ENCODE measurements around the gene UNC50. TPM values are rescaled to one million over a fixed set of nuclear protein-coding genes. Genes with fewer than 3 reads are reported as not detected.
A peak's percentile ranks its signal among the peaks of the same experiment; 100 is the strongest.

Gene UNC50
- total RNA-seq, 1 donor from 2014 or later, result 52.9 TPM

DNA sequence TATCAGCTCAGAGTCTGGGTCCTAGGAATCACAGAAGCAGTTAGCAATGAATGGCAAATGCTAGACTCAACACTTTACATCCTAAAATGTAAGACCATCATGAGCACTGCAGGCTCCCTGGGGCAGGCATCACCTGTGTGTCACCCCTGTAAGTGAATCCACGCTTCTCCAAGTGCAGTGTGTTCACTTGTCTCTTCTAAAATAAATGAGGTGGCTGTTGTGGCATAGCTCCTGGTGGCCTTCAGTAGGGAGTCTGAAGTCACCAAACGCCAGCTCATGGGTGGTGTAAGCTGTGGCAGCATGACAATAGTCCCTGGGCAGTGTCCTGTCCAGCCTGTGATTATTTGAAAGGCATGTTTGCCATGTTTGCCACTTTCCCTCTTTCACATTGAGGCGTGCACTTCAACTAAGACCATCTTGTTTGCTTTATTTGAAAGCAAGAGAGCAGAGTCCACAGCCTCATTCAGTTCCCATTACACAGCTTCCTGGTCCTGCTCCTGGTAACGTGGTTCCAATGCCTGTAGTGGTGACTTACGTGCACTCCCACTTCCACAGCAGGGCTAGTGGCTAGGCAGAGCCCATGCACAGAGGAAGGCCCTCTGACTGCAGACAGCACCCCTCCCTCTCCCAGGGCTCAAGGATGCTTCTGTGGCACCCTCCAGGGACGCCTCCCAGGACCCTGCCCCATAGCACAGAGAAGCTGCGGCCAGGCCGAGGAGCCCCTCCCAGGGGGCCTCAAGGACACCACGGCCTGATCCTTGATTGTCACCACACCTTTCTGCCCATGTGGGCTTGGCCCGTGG is 24.4 kb upstream of the UNC50 start:
- H3K27me3 ChIP-seq (ENCODE audit: control insufficient read depth, insufficient read depth, low read length), result no peaks in the 10 kb centered on the region
- H3K36me3 ChIP-seq (ENCODE audit: control insufficient read depth, insufficient read depth, low read length), result peaks cover 1% of the 10 kb centered on the region
- FAIRE-seq, result peak; percentile 13
- no peak for TF ChIP-seq CTCF (IDR thresholded peaks at IDR 0.05; ENCODE audit: insufficient read depth, low read length, severe bottlenecking)
- no peak overlapping the region for H3K4me3 ChIP-seq (ENCODE audit: low read depth, low read length)
- no peak for DNase-seq (ENCODE audit: low read depth)

GRCh38 chr2:98585386-98585785 is 23.0 kb upstream of the UNC50 start:
- H3K27me3 ChIP-seq (ENCODE audit: control insufficient read depth, insufficient read depth, low read length), result no peaks in the 10 kb centered on the region
- no peak overlapping the region for H3K4me3 ChIP-seq (ENCODE audit: low read depth, low read length)
- no peak for TF ChIP-seq CTCF (IDR thresholded peaks at IDR 0.05; ENCODE audit: insufficient read depth, low read length, severe bottlenecking)
- DNase-seq (ENCODE audit: low read depth) (no peak), FAIRE-seq (no peak)
- H3K36me3 ChIP-seq (ENCODE audit: control insufficient read depth, insufficient read depth, low read length), result peaks cover 3% of the 10 kb centered on the region

DNA sequence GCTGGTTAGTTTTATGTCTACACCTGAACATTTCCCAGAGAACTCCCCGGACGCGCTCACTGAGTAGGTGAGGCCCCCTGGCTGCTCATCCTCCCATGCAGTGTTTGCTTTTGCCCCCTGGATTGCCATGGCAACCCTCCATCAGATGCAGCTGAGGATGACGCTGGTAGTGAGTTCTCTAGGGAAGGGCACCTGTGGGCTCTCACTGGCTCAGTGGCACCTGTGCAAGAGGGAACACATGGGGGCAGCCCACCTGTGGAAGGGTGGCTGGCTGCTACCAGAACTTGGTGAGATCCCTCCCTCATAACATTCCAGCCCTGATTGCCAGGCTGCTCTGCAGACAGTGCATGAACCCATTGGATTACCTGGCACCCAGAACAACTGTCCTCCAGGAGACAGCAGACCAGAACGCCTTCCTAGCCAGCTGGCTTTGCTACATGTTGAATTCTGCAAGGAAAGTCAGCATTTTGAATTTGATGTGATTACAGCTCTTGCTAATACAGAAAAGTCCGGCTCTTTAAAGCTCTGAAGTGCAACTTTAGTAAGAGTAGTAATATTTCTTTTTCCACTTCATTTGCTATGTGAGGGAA is 21.7 kb upstream of the UNC50 start:
- no peak for FAIRE-seq
- peaks cover 4% of the 10 kb centered on the region for H3K36me3 ChIP-seq (ENCODE audit: control insufficient read depth, insufficient read depth, low read length)
- H3K4me3 ChIP-seq (ENCODE audit: low read depth, low read length), result no peak overlapping the region
- TF ChIP-seq CTCF (IDR thresholded peaks at IDR 0.05; ENCODE audit: insufficient read depth, low read length, severe bottlenecking), result no peak
- no peaks in the 10 kb centered on the region for H3K27me3 ChIP-seq (ENCODE audit: control insufficient read depth, insufficient read depth, low read length)
- no peak for DNase-seq (ENCODE audit: low read depth)

DNA sequence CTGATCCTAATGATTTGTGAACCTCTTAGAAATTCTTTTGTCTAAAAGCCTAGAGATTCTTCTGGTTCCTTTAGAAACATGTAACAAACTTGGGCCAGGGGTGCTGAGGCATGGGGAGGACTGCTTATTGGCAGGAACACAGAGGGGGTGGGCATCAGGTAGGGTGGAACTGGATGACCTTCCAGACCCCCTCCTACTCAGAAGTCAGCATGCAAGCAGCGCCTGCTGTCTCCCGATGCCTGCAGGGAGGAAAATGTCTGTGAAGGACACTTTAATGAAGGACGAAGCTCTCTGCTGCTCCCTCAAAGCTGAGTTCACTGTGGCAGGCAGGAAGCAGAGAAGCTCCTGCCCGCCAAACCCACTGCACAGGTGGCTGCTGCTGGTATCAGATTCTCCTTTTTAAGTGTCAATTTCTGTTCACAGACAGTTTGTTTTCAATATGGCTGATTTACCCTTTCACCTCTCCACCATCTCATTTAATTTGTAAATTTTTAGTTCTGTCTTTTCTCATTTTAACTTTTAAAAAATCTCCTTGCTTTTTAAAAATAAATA is 19.4 kb upstream of the UNC50 start:
- Histone ChIP-seq H3K4me3 (ENCODE audit: low read depth, low read length) (no peak overlapping the region), H3K36me3 (ENCODE audit: control insufficient read depth, insufficient read depth, low read length) (peaks cover 4% of the 10 kb centered on the region), H3K27me3 (ENCODE audit: control insufficient read depth, insufficient read depth, low read length) (no peaks in the 10 kb centered on the region)
- TF ChIP-seq CTCF (IDR thresholded peaks at IDR 0.05; ENCODE audit: insufficient read depth, low read length, severe bottlenecking), result no peak
- FAIRE-seq, result no peak
- no peak for DNase-seq (ENCODE audit: low read depth)

DNA sequence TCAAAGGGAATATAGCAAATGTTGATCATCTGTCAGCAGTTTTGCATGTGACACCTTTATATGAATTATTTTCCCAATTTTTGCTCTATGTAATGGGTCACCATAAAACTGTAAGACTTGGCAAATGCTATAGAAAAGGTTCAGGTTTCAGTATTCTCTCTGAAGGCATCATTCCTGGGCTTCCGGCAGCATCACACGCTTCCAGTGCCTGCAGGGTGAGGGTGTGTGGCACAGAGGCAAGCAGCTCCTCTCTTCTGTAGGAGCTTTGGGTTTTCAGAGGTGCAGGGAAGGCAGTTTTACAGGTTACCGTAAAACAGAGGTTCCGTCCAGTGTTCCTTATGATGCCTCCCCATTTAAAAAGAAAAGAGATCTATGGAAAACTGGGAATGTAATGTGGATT is 18.9 kb upstream of the UNC50 start:
- DNase-seq (ENCODE audit: low read depth), result no peak
- H3K27me3 ChIP-seq (ENCODE audit: control insufficient read depth, insufficient read depth, low read length), result no peaks in the 10 kb centered on the region
- no peak for FAIRE-seq
- TF ChIP-seq CTCF (IDR thresholded peaks at IDR 0.05; ENCODE audit: insufficient read depth, low read length, severe bottlenecking), result no peak
- peaks cover 3% of the 10 kb centered on the region for H3K36me3 ChIP-seq (ENCODE audit: control insufficient read depth, insufficient read depth, low read length)
- no peak overlapping the region for H3K4me3 ChIP-seq (ENCODE audit: low read depth, low read length)
